Parathyroid adenoma (tissue), 2 donors: ENCODE measurements around the gene CUL4A.
"Not testable (repeated sequence)": the region's sequence is repeated elsewhere in the genome, so short reads cannot be mapped to it uniquely, and the experiment has no call there.

Source experiments
- H2AFZ ChIP-seq: fragments of 300-600 bp; sonication (generic); one replicate; pipeline ENCODE4 v1.7.0; 2017; ENCODE audit warnings: antibody characterized with exemption, mild to moderate bottlenecking
- H3K27ac ChIP-seq: fragments of 300-600 bp; sonication (generic); one replicate; pipeline ENCODE4 v1.7.0; 2017
- H3K27me3 ChIP-seq: fragments of 300-600 bp; sonication (generic); one replicate; pipeline ENCODE4 v1.7.0; 2017; ENCODE audit warnings: low read length; ENCODE audit not compliant: control insufficient read depth, insufficient read depth
- H3K36me3 ChIP-seq: fragments of 300-600 bp; sonication (generic); one replicate; pipeline ENCODE4 v1.7.0; 2017; ENCODE audit warnings: low read length; ENCODE audit not compliant: control insufficient read depth, insufficient read depth
- H3K4me1 ChIP-seq: fragments of 300-600 bp; sonication (generic); one replicate; pipeline ENCODE4 v1.7.0; 2017; ENCODE audit warnings: control low read depth
- H3K4me2 ChIP-seq: fragments of 300-600 bp; sonication (generic); one replicate; pipeline ENCODE4 v1.7.0; 2017; ENCODE audit warnings: low read length
- H3K4me3 ChIP-seq: fragments of 300-600 bp; sonication (generic); one replicate; pipeline ENCODE4 v1.7.0; 2017; ENCODE audit warnings: low read depth, low read length
- H3K79me2 ChIP-seq: fragments of 300-600 bp; sonication (generic); one replicate; pipeline ENCODE4 v1.7.0; 2017; ENCODE audit warnings: control low read depth
- H3K9ac ChIP-seq: fragments of 300-600 bp; sonication (generic); one replicate; pipeline ENCODE4 v1.7.0; 2017; ENCODE audit warnings: mild to moderate bottlenecking
- H3K9me3 ChIP-seq: fragments of 300-600 bp; sonication (generic); one replicate; pipeline ENCODE4 v1.7.0; 2017; ENCODE audit warnings: low read length; ENCODE audit not compliant: control insufficient read depth
- CTCF ChIP-seq: fragments of 300-600 bp; sonication (generic); IDR thresholded peaks from one replicate; pipeline ENCODE4 v1.7.0; 2017; ENCODE audit warnings: antibody characterized with exemption, mild to moderate bottlenecking
- donor health status: primary hyperparathyroidism.

CUL4A gene

DNA sequence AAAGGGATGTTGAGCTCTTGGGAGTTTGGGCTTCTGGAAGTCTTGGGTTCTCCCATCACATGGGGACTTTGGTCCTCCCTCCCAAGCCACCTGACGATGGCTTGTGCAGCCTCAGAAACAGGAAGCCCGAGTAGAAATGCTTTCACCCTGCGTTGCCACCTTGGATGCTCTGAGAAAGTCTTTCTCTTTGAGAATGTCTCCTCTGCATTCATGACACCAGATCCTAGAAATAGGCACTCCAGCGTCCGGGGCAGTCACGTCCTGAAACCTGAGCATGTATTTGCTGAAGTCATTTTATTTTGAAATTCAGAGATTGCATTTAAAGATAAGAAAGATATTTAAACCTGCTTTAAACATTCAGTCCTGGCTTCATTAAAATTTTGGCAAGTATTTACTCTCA is 34.4 kb downstream of the CUL4A start:
- no peaks in the 10 kb centered on the region for H3K27me3 ChIP-seq

GRCh38 chr13:113245849-113246796 is 36.7 kb downstream of the CUL4A start:
- no peak overlapping the region for H2AFZ ChIP-seq
- TF ChIP-seq CTCF = peak; percentile 13
- no peaks in the 10 kb centered on the region for H3K27me3 ChIP-seq
- H3K4me1 ChIP-seq = no peaks in the 10 kb centered on the region
- H3K27ac ChIP-seq = no peak overlapping the region
- H3K4me2 ChIP-seq = no peak overlapping the region
- H3K79me2 ChIP-seq = no peaks in the 10 kb centered on the region
- no peak overlapping the region for H3K9ac ChIP-seq
- H3K9me3 ChIP-seq = no peaks in the 10 kb centered on the region
- H3K4me3 ChIP-seq = no peak overlapping the region
- no peaks in the 10 kb centered on the region for H3K36me3 ChIP-seq

More for the DNA sequence above, 34.4 kb downstream of the CUL4A start:
- Histone ChIP-seq H3K9ac (no peak overlapping the region), H3K9me3 (no peaks in the 10 kb centered on the region), H3K4me1 (no peaks in the 10 kb centered on the region), H2AFZ (no peak overlapping the region), H3K27ac (no peak overlapping the region), H3K36me3 (no peaks in the 10 kb centered on the region), H3K79me2 (no peaks in the 10 kb centered on the region), H3K4me3 (no peak overlapping the region), H3K4me2 (no peak overlapping the region)
- no peak for TF ChIP-seq CTCF

GRCh38 chr13:113252516-113253095 is 43.2 kb downstream of the CUL4A start:
- Histone ChIP-seq H3K4me2 (no peak overlapping the region), H3K27ac (no peak overlapping the region), H2AFZ (no peak overlapping the region), H3K27me3 (no peaks in the 10 kb centered on the region), H3K9ac (no peak overlapping the region), H3K36me3 (no peaks in the 10 kb centered on the region), H3K4me3 (no peak overlapping the region), H3K9me3 (no peaks in the 10 kb centered on the region), H3K4me1 (no peaks in the 10 kb centered on the region), H3K79me2 (no peaks in the 10 kb centered on the region)
- TF ChIP-seq CTCF = no peak

- H2AFZ ChIP-seq, H3K4me2 ChIP-seq, H3K9ac ChIP-seq, H3K36me3 ChIP-seq, H3K4me3 ChIP-seq, H3K27ac ChIP-seq, H3K79me2 ChIP-seq, H3K9me3 ChIP-seq, H3K27me3 ChIP-seq, H3K4me1 ChIP-seq: not testable (repeated sequence)
Observed at GRCh38 chr13:113257908-113258307, 48.5 kb downstream of the CUL4A start.

- Histone ChIP-seq H3K79me2 (no peaks in the 10 kb centered on the region), H3K27me3 (no peaks in the 10 kb centered on the region), H3K27ac (no peak overlapping the region), H3K9me3 (no peaks in the 10 kb centered on the region), H2AFZ (no peak overlapping the region), H3K4me2 (no peak overlapping the region), H3K9ac (no peak overlapping the region), H3K4me1 (no peaks in the 10 kb centered on the region), H3K36me3 (no peaks in the 10 kb centered on the region), H3K4me3 (no peak overlapping the region)
- no peak for TF ChIP-seq CTCF
Observed at GRCh38 chr13:113258321-113259054, 49.1 kb downstream of the CUL4A start.
